ENCODE data around the gene TRMO. TPM values are rescaled to one million over a fixed set of nuclear protein-coding genes. Genes with fewer than 3 reads are reported as not detected.

The TRMO gene
- total RNA-seq, 4 donors from 2014 or later, result 10.5 to 23.4 (median 15.7) TPM

- Histone ChIP-seq H3K27ac (no peak overlapping the region), H3K27me3 (no peaks in the 10 kb centered on the region), H3K36me3 (peaks cover 0 to 19% of the 10 kb centered on the region in 2 donors), H3K4me1 (peaks cover 0 to 4% of the 10 kb centered on the region in 2 donors), H3K9me3 (no peaks in the 10 kb centered on the region), H3K4me3 (no peak overlapping the region)
- TF ChIP-seq CTCF (IDR thresholded peaks at IDR 0.05 in 4 of 5, conservative IDR thresholded peaks at IDR 0.05 in 1 of 5) (no peak), POLR2A (IDR thresholded peaks at IDR 0.05) (no peak)
- ATAC-seq, result no peak
- in situ Hi-C loops (cut with MboI; ENCODE audit: low sequenced_read_pairs in 4 of 4) (loop anchor here (5.0 to 25.0 kb wide), 6 partner anchors 133 to 883 kb away; partner anchors contain the start of genes TBC1D2 (in 2 of the 4) and ANKS6 (in 1 of the 4)), intact Hi-C loops (cut with DNase I; ENCODE audit: low total_unique reads) (no loop called here)
- DNase-seq, result no peak
Observed at GRCh38 chr9:97904725-97905124, 17.6 kb downstream of the TRMO start.

- Histone ChIP-seq H3K4me1 (peaks cover 0 to 4% of the 10 kb centered on the region in 2 donors), H3K36me3 (peaks cover 0 to 4% of the 10 kb centered on the region in 2 donors), H3K9me3 (no peaks in the 10 kb centered on the region), H3K4me3 (no peak overlapping the region), H3K27me3 (no peaks in the 10 kb centered on the region), H3K27ac (no peak overlapping the region)
- no peak for DNase-seq
- in situ Hi-C loops (cut with MboI; ENCODE audit: low sequenced_read_pairs in 4 of 4) (loop anchor here (5.0 to 25.0 kb wide), 6 partner anchors 134 to 884 kb away; partner anchors contain the start of genes TBC1D2 (in 2 of the 4) and ANKS6 (in 1 of the 4)), intact Hi-C loops (cut with DNase I; ENCODE audit: low total_unique reads) (no loop called here)
- no peak for TF ChIP-seq POLR2A (IDR thresholded peaks at IDR 0.05)
- TF ChIP-seq CTCF (IDR thresholded peaks at IDR 0.05 in 4 of 5, conservative IDR thresholded peaks at IDR 0.05 in 1 of 5), result no peak
- ATAC-seq, result no peak
Observed at GRCh38 chr9:97903177-97903576, 19.1 kb downstream of the TRMO start.

GRCh38 chr9:97900738-97901565 lies 21.3 kb downstream of the TRMO start:
- H3K4me3 ChIP-seq, result no peak overlapping the region
- no peak for ATAC-seq
- in situ Hi-C loops (cut with MboI; ENCODE audit: low sequenced_read_pairs in 4 of 4) (loop anchor here (5.0 to 25.0 kb wide), 6 partner anchors 136 to 886 kb away; partner anchors contain the start of genes TBC1D2 (in 2 of the 4) and ANKS6 (in 1 of the 4)), intact Hi-C loops (cut with DNase I; ENCODE audit: low total_unique reads) (loop anchor here (1.0 kb wide), 1 partner anchor 191 kb away; no protein-coding TSS in a partner anchor)
- peak; percentile 34 to 69 (median 57) for TF ChIP-seq CTCF (IDR thresholded peaks at IDR 0.05 in 4 of 5, conservative IDR thresholded peaks at IDR 0.05 in 1 of 5)
- no peak for TF ChIP-seq POLR2A (IDR thresholded peaks at IDR 0.05)
- H3K27ac ChIP-seq, result no peak overlapping the region
- no peak for DNase-seq
- H3K36me3 ChIP-seq, result peaks cover 0 to 5% of the 10 kb centered on the region in 2 donors
- H3K27me3 ChIP-seq, result no peaks in the 10 kb centered on the region
- no peaks in the 10 kb centered on the region for H3K9me3 ChIP-seq
- H3K4me1 ChIP-seq, result peaks cover 0 to 4% of the 10 kb centered on the region in 2 donors

- H3K4me1 ChIP-seq, result peaks cover 0 to 3% of the 10 kb centered on the region in 2 donors
- TF ChIP-seq POLR2A (IDR thresholded peaks at IDR 0.05) (no peak), CTCF (IDR thresholded peaks at IDR 0.05 in 4 of 5, conservative IDR thresholded peaks at IDR 0.05 in 1 of 5) (no peak)
- no peaks in the 10 kb centered on the region for H3K27me3 ChIP-seq
- no peak overlapping the region for H3K4me3 ChIP-seq
- DNase-seq (no peak), ATAC-seq (no peak)
- intact Hi-C loops (cut with DNase I; ENCODE audit: low total_unique reads) (no loop called here), in situ Hi-C loops (cut with MboI; ENCODE audit: low sequenced_read_pairs in 4 of 4) (loop anchor here (5.0 to 25.0 kb wide), 6 partner anchors 137 to 887 kb away; partner anchors contain the start of genes TBC1D2 (in 2 of the 4) and ANKS6 (in 1 of the 4))
- H3K9me3 ChIP-seq, result no peaks in the 10 kb centered on the region
- no peak overlapping the region for H3K27ac ChIP-seq
- peaks cover 0 to 9% of the 10 kb centered on the region in 2 donors for H3K36me3 ChIP-seq
Observed at GRCh38 chr9:97900103-97900737, 22.1 kb downstream of the TRMO start.

Measured in gastrocnemius medialis (tissue), 4 donors.